HL-60/S4 treated with retinoic acid at 250 ng/mL for 4 days and 3 days (cell line): ENCODE results near the gene SVOPL.

Experiments used
- in situ Hi-C: fragments of 300-500 bp; cut with MboI; formaldehyde crosslinking; loops from 2 replicates; pipeline ENCODE4 v1.7.0; 2022; ENCODE audit warnings: low sequenced_read_pairs

The SVOPL gene

GRCh38 chr7:138663725-138664710 lies 37.1 kb downstream of the SVOPL start:
- in situ Hi-C loops = no loop called here

- in situ Hi-C loops = no loop called here
Measured at GRCh38 chr7:138662991-138663320, 38.2 kb downstream of the SVOPL start.

GRCh38 chr7:138662076-138662990 lies 38.8 kb downstream of the SVOPL start:
- in situ Hi-C loops = no loop called here

- in situ Hi-C loops = no loop called here
Measured at GRCh38 chr7:138661069-138661635, 40.0 kb downstream of the SVOPL start.

- in situ Hi-C loops = no loop called here
Measured at GRCh38 chr7:138658889-138659288, 42.3 kb downstream of the SVOPL start.

GRCh38 chr7:138657854-138658386 lies 43.2 kb downstream of the SVOPL start:
- in situ Hi-C loops = no loop called here

- in situ Hi-C loops = no loop called here
Measured at GRCh38 chr7:138656952-138657351, 44.2 kb downstream of the SVOPL start.

- in situ Hi-C loops = no loop called here
Measured at GRCh38 chr7:138654616-138655015, 46.5 kb downstream of the SVOPL start.

GRCh38 chr7:138649506-138649905 lies 51.7 kb downstream of the SVOPL start:
- in situ Hi-C loops = no loop called here

GRCh38 chr7:138645284-138645683 lies 55.9 kb downstream of the SVOPL start:
- in situ Hi-C loops = no loop called here

GRCh38 chr7:138632826-138633602 lies 68.1 kb downstream of the SVOPL start:
- in situ Hi-C loops = no loop called here

GRCh38 chr7:138632384-138632783 lies 68.8 kb downstream of the SVOPL start:
- in situ Hi-C loops = no loop called here

GRCh38 chr7:138630059-138630610 lies 71.0 kb downstream of the SVOPL start:
- in situ Hi-C loops = no loop called here

GRCh38 chr7:138627361-138627760 lies 73.8 kb downstream of the SVOPL start:
- in situ Hi-C loops = no loop called here

GRCh38 chr7:138626846-138627245 lies 74.3 kb downstream of the SVOPL start:
- in situ Hi-C loops = no loop called here

- in situ Hi-C loops = no loop called here
Measured at GRCh38 chr7:138625849-138626230, 75.3 kb downstream of the SVOPL start.

GRCh38 chr7:138625084-138625848 lies 75.9 kb downstream of the SVOPL start:
- in situ Hi-C loops = no loop called here

- in situ Hi-C loops = no loop called here
Measured at GRCh38 chr7:138622841-138623240, 78.3 kb downstream of the SVOPL start.

GRCh38 chr7:138618933-138619332 lies 82.2 kb downstream of the SVOPL start:
- in situ Hi-C loops = no loop called here
